Measurements from ENCODE around the gene NSRP1. TPM values are rescaled to one million over a fixed set of nuclear protein-coding genes. Genes with fewer than 3 reads are reported as not detected.
"Not testable (repeated sequence)": the region's sequence is repeated elsewhere in the genome, so short reads cannot be mapped to it uniquely, and the experiment has no call there.

Gene NSRP1
- total RNA-seq, 1 donor from 2014 or later = 20.2 TPM

- Mint-ChIP-seq H3K27ac (ENCODE audit: unreplicated experiment) (no peak overlapping the region), H3K36me3 (ENCODE audit: low read depth, unreplicated experiment) (no peaks in the 10 kb centered on the region), H3K27me3 (ENCODE audit: unreplicated experiment) (peaks cover 5% of the 10 kb centered on the region), H3K4me1 (ENCODE audit: unreplicated experiment) (peaks cover 18% of the 10 kb centered on the region), H3K4me3 (ENCODE audit: unreplicated experiment) (no peak overlapping the region), H3K9me3 (ENCODE audit: unreplicated experiment) (no peaks in the 10 kb centered on the region)
- TF ChIP-seq CTCF (IDR thresholded peaks at IDR 0.05; ENCODE audit: unreplicated experiment) = no peak
- DNase-seq (ENCODE audit: low spot score) = no peak
Measured at GRCh38 chr17:30228011-30228410, 111.4 kb downstream of the NSRP1 start.

- H3K4me1 Mint-ChIP-seq (ENCODE audit: unreplicated experiment) = peaks cover 18% of the 10 kb centered on the region
- no peak for DNase-seq (ENCODE audit: low spot score)
- no peak for TF ChIP-seq CTCF (IDR thresholded peaks at IDR 0.05; ENCODE audit: unreplicated experiment)
- H3K4me3 Mint-ChIP-seq (ENCODE audit: unreplicated experiment) = no peak overlapping the region
- H3K27me3 Mint-ChIP-seq (ENCODE audit: unreplicated experiment) = peaks cover 8% of the 10 kb centered on the region
- no peaks in the 10 kb centered on the region for H3K36me3 Mint-ChIP-seq (ENCODE audit: low read depth, unreplicated experiment)
- H3K27ac Mint-ChIP-seq (ENCODE audit: unreplicated experiment) = no peak overlapping the region
- H3K9me3 Mint-ChIP-seq (ENCODE audit: unreplicated experiment) = no peaks in the 10 kb centered on the region
Measured at GRCh38 chr17:30229012-30229411, 112.4 kb downstream of the NSRP1 start.

- H3K27ac Mint-ChIP-seq (ENCODE audit: unreplicated experiment); H3K4me3 Mint-ChIP-seq (ENCODE audit: unreplicated experiment); DNase-seq (ENCODE audit: low spot score); H3K27me3 Mint-ChIP-seq (ENCODE audit: unreplicated experiment); H3K36me3 Mint-ChIP-seq (ENCODE audit: low read depth, unreplicated experiment); H3K9me3 Mint-ChIP-seq (ENCODE audit: unreplicated experiment): not testable (repeated sequence)
- peaks cover 18% of the 10 kb centered on the region for H3K4me1 Mint-ChIP-seq (ENCODE audit: unreplicated experiment)
Measured at GRCh38 chr17:30230009-30230408, 113.4 kb downstream of the NSRP1 start.

GRCh38 chr17:30230596-30231125 lies 114.0 kb downstream of the NSRP1 start:
- Mint-ChIP-seq H3K4me3 (ENCODE audit: unreplicated experiment) (no peak overlapping the region), H3K36me3 (ENCODE audit: low read depth, unreplicated experiment) (no peaks in the 10 kb centered on the region), H3K9me3 (ENCODE audit: unreplicated experiment) (no peaks in the 10 kb centered on the region), H3K27ac (ENCODE audit: unreplicated experiment) (no peak overlapping the region), H3K27me3 (ENCODE audit: unreplicated experiment) (peaks cover 11% of the 10 kb centered on the region), H3K4me1 (ENCODE audit: unreplicated experiment) (peaks cover 18% of the 10 kb centered on the region)
- no peak for TF ChIP-seq CTCF (IDR thresholded peaks at IDR 0.05; ENCODE audit: unreplicated experiment)
- no peak for DNase-seq (ENCODE audit: low spot score)

GRCh38 chr17:30232015-30232823 lies 115.6 kb downstream of the NSRP1 start:
- H3K4me3 Mint-ChIP-seq (ENCODE audit: unreplicated experiment) = no peak overlapping the region
- no peak for TF ChIP-seq CTCF (IDR thresholded peaks at IDR 0.05; ENCODE audit: unreplicated experiment)
- peaks cover 14% of the 10 kb centered on the region for H3K27me3 Mint-ChIP-seq (ENCODE audit: unreplicated experiment)
- DNase-seq (ENCODE audit: low spot score) = no peak
- no peak overlapping the region for H3K27ac Mint-ChIP-seq (ENCODE audit: unreplicated experiment)
- peaks cover 21% of the 10 kb centered on the region for H3K4me1 Mint-ChIP-seq (ENCODE audit: unreplicated experiment)
- H3K36me3 Mint-ChIP-seq (ENCODE audit: low read depth, unreplicated experiment) = no peaks in the 10 kb centered on the region
- no peaks in the 10 kb centered on the region for H3K9me3 Mint-ChIP-seq (ENCODE audit: unreplicated experiment)
